ENCODE results near the gene LYPLA2. TPM values are rescaled to one million over a fixed set of nuclear protein-coding genes. Genes with fewer than 3 reads are reported as not detected.

The LYPLA2 gene
- total RNA-seq, 4 donors from 2014 or later = 4.6 to 33.5 (median 20.3) TPM

- no peak for TF ChIP-seq CTCF (IDR thresholded peaks at IDR 0.05)
- no peak for TF ChIP-seq POLR2A (IDR thresholded peaks at IDR 0.05)
- Histone ChIP-seq H3K9me3 (no peaks in the 10 kb centered on the region), H3K27me3 (no peaks in the 10 kb centered on the region), H3K36me3 (peaks cover 0 to 3% of the 10 kb centered on the region in 2 donors), H3K4me1 (no peaks in the 10 kb centered on the region), H3K27ac (no peak overlapping the region), H3K4me3 (no peak overlapping the region)
- DNase-seq = no peak
- intact Hi-C loops (cut with DNase I; ENCODE audit: low total_unique reads) = no loop called here
Measured at GRCh38 chr1:23756676-23757075, 34.3 kb upstream of the LYPLA2 start.

- no peaks in the 10 kb centered on the region for H3K27me3 ChIP-seq
- peaks cover 0 to 3% of the 10 kb centered on the region in 2 donors for H3K36me3 ChIP-seq
- H3K4me1 ChIP-seq = no peaks in the 10 kb centered on the region
- TF ChIP-seq CTCF (IDR thresholded peaks at IDR 0.05) (no peak), POLR2A (IDR thresholded peaks at IDR 0.05) (no peak)
- no peak for DNase-seq
- intact Hi-C loops (cut with DNase I; ENCODE audit: low total_unique reads) = no loop called here
- no peaks in the 10 kb centered on the region for H3K9me3 ChIP-seq
- no peak overlapping the region for H3K4me3 ChIP-seq
- no peak overlapping the region for H3K27ac ChIP-seq
Measured at GRCh38 chr1:23757812-23758211, 33.1 kb upstream of the LYPLA2 start.

- Histone ChIP-seq H3K4me1 (no peaks in the 10 kb centered on the region), H3K36me3 (peaks cover 0 to 3% of the 10 kb centered on the region in 2 donors), H3K9me3 (no peaks in the 10 kb centered on the region), H3K27ac (no peak overlapping the region), H3K4me3 (no peak overlapping the region), H3K27me3 (no peaks in the 10 kb centered on the region)
- TF ChIP-seq CTCF (IDR thresholded peaks at IDR 0.05) (no peak), POLR2A (IDR thresholded peaks at IDR 0.05) (no peak)
- intact Hi-C loops (cut with DNase I; ENCODE audit: low total_unique reads) = no loop called here
- no peak for DNase-seq
Measured at GRCh38 chr1:23759277-23759676, 31.7 kb upstream of the LYPLA2 start.

- intact Hi-C loops (cut with DNase I; ENCODE audit: low total_unique reads) = no loop called here
- Histone ChIP-seq H3K27me3 (no peaks in the 10 kb centered on the region), H3K4me3 (no peak overlapping the region), H3K36me3 (no peaks in the 10 kb centered on the region), H3K27ac (no peak overlapping the region), H3K4me1 (no peaks in the 10 kb centered on the region), H3K9me3 (no peaks in the 10 kb centered on the region)
- TF ChIP-seq CTCF (IDR thresholded peaks at IDR 0.05) = no peak
- DNase-seq = no peak
Measured at GRCh38 chr1:23763041-23763577, 27.8 kb upstream of the LYPLA2 start.

- H3K36me3 ChIP-seq = no peaks in the 10 kb centered on the region
- intact Hi-C loops (cut with DNase I; ENCODE audit: low total_unique reads) = no loop called here
Measured at GRCh38 chr1:23768733-23769132, 22.2 kb upstream of the LYPLA2 start.

More at GRCh38 chr1:23768733-23769132, 22.2 kb upstream of the LYPLA2 start:
- no peak for DNase-seq
- no peaks in the 10 kb centered on the region for H3K27me3 ChIP-seq
- no peaks in the 10 kb centered on the region for H3K9me3 ChIP-seq
- H3K4me3 ChIP-seq = no peak overlapping the region
- H3K4me1 ChIP-seq = no peaks in the 10 kb centered on the region
- no peak overlapping the region for H3K27ac ChIP-seq
- no peak for TF ChIP-seq CTCF (IDR thresholded peaks at IDR 0.05)
- TF ChIP-seq POLR2A (IDR thresholded peaks at IDR 0.05) = no peak
